Liver (tissue), 9 donors: ENCODE data around the gene TTI1. TPM values are rescaled to one million over a fixed set of nuclear protein-coding genes. Genes with fewer than 3 reads are reported as not detected.

Source experiments
- DNase-seq: peaks from one replicate; pipeline ENCODE4 v3.0.0-alpha.2; 2017; ENCODE audit warnings: low spot score
- H3K27ac ChIP-seq, 2 donors: one replicate each; pipeline ENCODE4 v1.7.0; 2013; ENCODE audit warnings: inconsistent platforms in 2 of 2, low read length in 2 of 2, control low read depth in 1 of 2, low read depth in 1 of 2, mild to moderate bottlenecking in 1 of 2
- H3K27me3 ChIP-seq, 4 donors: one replicate each; pipeline versions ENCODE4 v1.6.1 to v1.7.0; 2013; ENCODE audit warnings: low read length in 3 of 4, inconsistent platforms in 1 of 4, mild to moderate bottlenecking in 1 of 4, moderate library complexity in 1 of 4; ENCODE audit not compliant: control insufficient read depth in 4 of 4, insufficient read depth in 4 of 4
- H3K36me3 ChIP-seq, 4 donors: one replicate each; pipeline versions ENCODE4 v1.6.1 to v1.7.0; 2013; ENCODE audit warnings: low read length in 3 of 4, mild to moderate bottlenecking in 3 of 4, low read depth in 1 of 4, moderate library complexity in 1 of 4; ENCODE audit not compliant: control insufficient read depth in 4 of 4, insufficient read depth in 3 of 4
- H3K4me1 ChIP-seq, 4 donors: one replicate each; pipeline versions ENCODE4 v1.6.1 to v1.7.0; 2013; ENCODE audit warnings: low read length in 3 of 4, mild to moderate bottlenecking in 3 of 4, moderate library complexity in 1 of 4; ENCODE audit not compliant: control insufficient read depth in 4 of 4, insufficient read depth in 4 of 4
- H3K4me3 ChIP-seq, 3 donors: one replicate each; pipeline versions ENCODE4 v1.6.1 to v1.7.0; 2013; ENCODE audit warnings: low read length in 3 of 3, control low read depth in 1 of 3, low read depth in 1 of 3, mild to moderate bottlenecking in 1 of 3
- H3K9ac ChIP-seq, 2 donors: one replicate each; pipeline ENCODE4 v1.7.0; 2013; ENCODE audit warnings: low read length in 2 of 2, mild to moderate bottlenecking in 2 of 2, moderate library complexity in 2 of 2, control low read depth in 1 of 2, low read depth in 1 of 2
- H3K9me3 ChIP-seq, 4 donors: one replicate each; pipeline versions ENCODE4 v1.6.1 to v1.7.0; 2013; ENCODE audit warnings: low read length in 3 of 4; ENCODE audit not compliant: control insufficient read depth in 4 of 4
- CTCF ChIP-seq: fragments of 150-350 bp; IDR thresholded peaks from 2 replicates; pipeline ENCODE4 v1.5.1; 2017; ENCODE audit warnings: improper control_type of control experiment, low read depth, low read length; ENCODE audit not compliant: missing input control
- EGR1 ChIP-seq, 2 donors: IDR thresholded peaks; 2 replicates each; pipeline ENCODE4 v1.6.1; 2016 to 2018; ENCODE audit warnings: antibody characterized with exemption in 2 of 2, low read depth in 2 of 2
- FOXA1 ChIP-seq: IDR thresholded peaks from 2 replicates; pipeline ENCODE4 v1.6.1; 2016; ENCODE audit warnings: antibody characterized with exemption
- FOXA2 ChIP-seq: IDR thresholded peaks from 2 replicates; pipeline ENCODE4 v1.6.1; 2016; ENCODE audit warnings: antibody characterized with exemption
- GABPA ChIP-seq, 2 donors: IDR thresholded peaks in 1 of 2; conservative IDR thresholded peaks in 1 of 2; 2 replicates each; pipeline ENCODE4 v1.6.1; 2016; ENCODE audit warnings: antibody characterized with exemption in 2 of 2, mild to moderate bottlenecking in 1 of 2, moderate library complexity in 1 of 2
- HNF4A ChIP-seq, 2 donors: conservative IDR thresholded peaks; 2 replicates each; pipeline ENCODE4 v1.6.1; 2016; ENCODE audit warnings: antibody characterized with exemption in 2 of 2, mild to moderate bottlenecking in 2 of 2
- HNF4G ChIP-seq: IDR thresholded peaks from 2 replicates; pipeline ENCODE4 v1.6.1; 2016; ENCODE audit warnings: antibody characterized with exemption
- JUND ChIP-seq, 2 donors: IDR thresholded peaks; 2 replicates each; pipeline ENCODE4 v1.6.1; 2016; ENCODE audit warnings: antibody characterized with exemption in 2 of 2
- NR2F2 ChIP-seq: IDR thresholded peaks from 2 replicates; pipeline ENCODE4 v1.6.1; 2016; ENCODE audit warnings: antibody characterized with exemption
- RAD21 ChIP-seq, 2 donors: IDR thresholded peaks; 2 replicates each; pipeline ENCODE4 v1.6.1; 2016; ENCODE audit warnings: antibody characterized with exemption in 2 of 2, mild to moderate bottlenecking in 2 of 2
- RXRA ChIP-seq, 2 donors: IDR thresholded peaks; 2 replicates each; pipeline ENCODE4 v1.6.1; 2017 to 2018; ENCODE audit warnings: antibody characterized with exemption in 2 of 2, mild to moderate bottlenecking in 1 of 2
- SP1 ChIP-seq: IDR thresholded peaks from 2 replicates; pipeline ENCODE4 v1.6.1; 2018; ENCODE audit warnings: antibody characterized with exemption, mild to moderate bottlenecking
- TAF1 ChIP-seq: conservative IDR thresholded peaks from 2 replicates; pipeline ENCODE4 v1.6.1; 2016; ENCODE audit warnings: antibody characterized with exemption, mild to moderate bottlenecking
- YY1 ChIP-seq: IDR thresholded peaks from 2 replicates; pipeline ENCODE4 v1.6.1; 2016; ENCODE audit warnings: antibody characterized with exemption, mild to moderate bottlenecking
- ZBTB33 ChIP-seq: IDR thresholded peaks from 2 replicates; pipeline ENCODE4 v1.6.1; 2016; ENCODE audit warnings: antibody characterized with exemption
- WGBS: extraction: QIAGEN DNeasy Blood & Tissue Kit; methylation state at CpG from one replicate; pipeline ENCODE4 v1.1.7; 2013; 5-methylcytosine and 5-hydroxymethylcytosine counted together
- polyA plus RNA-seq, 2 donors: library from polyadenylated mRNA; stranded (reverse) in 1 of 2; unstranded in 1 of 2; fragments of 200-250 nt in 1 of 2; fragments of >200 nt in 1 of 2; fragmentation: Nextera tagmentation in 1 of 2; extraction: Ambion mirVana in 1 of 2; gene quantifications; one replicate each; pipeline versions ENCODE4 v1.2.1 to v1.2.3, GENCODE V29; 2013 to 2015
- total RNA-seq, 2 donors: library from RNA; depleted of rRNA; stranded (reverse); fragments of >200 nt; gene quantifications; one replicate each; pipeline ENCODE4 v1.2.3, GENCODE V29; 2014
- TF ChIP-seq, protein P1 (sequence below): IDR thresholded peaks from 2 replicates; pipeline ENCODE4 v1.6.1; 2016; ENCODE audit warnings: antibody characterized with exemption, mild to moderate bottlenecking
- TF ChIP-seq, protein P2 (sequence below): IDR thresholded peaks from 2 replicates; pipeline ENCODE4 v1.6.1; 2016; ENCODE audit warnings: antibody characterized with exemption
- TF ChIP-seq, protein P3 (sequence below): IDR thresholded peaks from 2 replicates; pipeline ENCODE4 v1.6.1; 2016; ENCODE audit warnings: antibody characterized with exemption
- donor health status: healthy.
- donor health status: healthy.
- donor health status: healthy.
- donor health status: healthy.
- donor health status: healthy.

The TTI1 gene
- total and polyA plus RNA-seq, 4 donors, result 4.6 to 20.4 (median 11.3) TPM

DNA sequence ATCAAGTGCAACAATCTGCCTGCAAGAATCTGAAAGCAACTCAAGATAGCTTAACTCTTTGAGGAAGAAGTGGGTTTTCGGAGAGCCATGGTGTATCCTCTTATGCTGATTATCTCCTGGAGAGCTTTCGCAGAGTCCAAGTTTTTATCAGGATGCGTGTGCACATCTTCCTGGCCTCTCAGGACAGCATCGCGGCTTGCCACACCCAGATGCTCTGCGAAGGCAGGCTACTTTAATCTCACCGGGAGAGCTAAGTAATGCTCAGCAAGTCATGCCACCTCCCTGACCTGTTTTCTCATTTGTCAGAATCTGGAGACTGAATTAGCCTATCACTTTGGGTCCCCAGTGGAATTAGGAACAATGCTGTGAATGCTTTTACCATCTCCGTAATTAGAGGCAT is 52.9 kb downstream of the TTI1 start (continued):
- TF ChIP-seq, protein P1, sequence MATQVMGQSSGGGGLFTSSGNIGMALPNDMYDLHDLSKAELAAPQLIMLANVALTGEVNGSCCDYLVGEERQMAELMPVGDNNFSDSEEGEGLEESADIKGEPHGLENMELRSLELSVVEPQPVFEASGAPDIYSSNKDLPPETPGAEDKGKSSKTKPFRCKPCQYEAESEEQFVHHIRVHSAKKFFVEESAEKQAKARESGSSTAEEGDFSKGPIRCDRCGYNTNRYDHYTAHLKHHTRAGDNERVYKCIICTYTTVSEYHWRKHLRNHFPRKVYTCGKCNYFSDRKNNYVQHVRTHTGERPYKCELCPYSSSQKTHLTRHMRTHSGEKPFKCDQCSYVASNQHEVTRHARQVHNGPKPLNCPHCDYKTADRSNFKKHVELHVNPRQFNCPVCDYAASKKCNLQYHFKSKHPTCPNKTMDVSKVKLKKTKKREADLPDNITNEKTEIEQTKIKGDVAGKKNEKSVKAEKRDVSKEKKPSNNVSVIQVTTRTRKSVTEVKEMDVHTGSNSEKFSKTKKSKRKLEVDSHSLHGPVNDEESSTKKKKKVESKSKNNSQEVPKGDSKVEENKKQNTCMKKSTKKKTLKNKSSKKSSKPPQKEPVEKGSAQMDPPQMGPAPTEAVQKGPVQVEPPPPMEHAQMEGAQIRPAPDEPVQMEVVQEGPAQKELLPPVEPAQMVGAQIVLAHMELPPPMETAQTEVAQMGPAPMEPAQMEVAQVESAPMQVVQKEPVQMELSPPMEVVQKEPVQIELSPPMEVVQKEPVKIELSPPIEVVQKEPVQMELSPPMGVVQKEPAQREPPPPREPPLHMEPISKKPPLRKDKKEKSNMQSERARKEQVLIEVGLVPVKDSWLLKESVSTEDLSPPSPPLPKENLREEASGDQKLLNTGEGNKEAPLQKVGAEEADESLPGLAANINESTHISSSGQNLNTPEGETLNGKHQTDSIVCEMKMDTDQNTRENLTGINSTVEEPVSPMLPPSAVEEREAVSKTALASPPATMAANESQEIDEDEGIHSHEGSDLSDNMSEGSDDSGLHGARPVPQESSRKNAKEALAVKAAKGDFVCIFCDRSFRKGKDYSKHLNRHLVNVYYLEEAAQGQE, result no peak
- TF ChIP-seq EGR1 (IDR thresholded peaks at IDR 0.05; ENCODE audit: low read depth in 2 of 2), result no peak
- no peak for TF ChIP-seq FOXA1
- TF ChIP-seq HNF4A (conservative IDR thresholded peaks at IDR 0.05), result no peak
- no peak for TF ChIP-seq YY1
- TF ChIP-seq SP1, result no peak
- TF ChIP-seq RAD21 (IDR thresholded peaks at IDR 0.05), result no peak
- no peak for TF ChIP-seq FOXA2

DNA sequence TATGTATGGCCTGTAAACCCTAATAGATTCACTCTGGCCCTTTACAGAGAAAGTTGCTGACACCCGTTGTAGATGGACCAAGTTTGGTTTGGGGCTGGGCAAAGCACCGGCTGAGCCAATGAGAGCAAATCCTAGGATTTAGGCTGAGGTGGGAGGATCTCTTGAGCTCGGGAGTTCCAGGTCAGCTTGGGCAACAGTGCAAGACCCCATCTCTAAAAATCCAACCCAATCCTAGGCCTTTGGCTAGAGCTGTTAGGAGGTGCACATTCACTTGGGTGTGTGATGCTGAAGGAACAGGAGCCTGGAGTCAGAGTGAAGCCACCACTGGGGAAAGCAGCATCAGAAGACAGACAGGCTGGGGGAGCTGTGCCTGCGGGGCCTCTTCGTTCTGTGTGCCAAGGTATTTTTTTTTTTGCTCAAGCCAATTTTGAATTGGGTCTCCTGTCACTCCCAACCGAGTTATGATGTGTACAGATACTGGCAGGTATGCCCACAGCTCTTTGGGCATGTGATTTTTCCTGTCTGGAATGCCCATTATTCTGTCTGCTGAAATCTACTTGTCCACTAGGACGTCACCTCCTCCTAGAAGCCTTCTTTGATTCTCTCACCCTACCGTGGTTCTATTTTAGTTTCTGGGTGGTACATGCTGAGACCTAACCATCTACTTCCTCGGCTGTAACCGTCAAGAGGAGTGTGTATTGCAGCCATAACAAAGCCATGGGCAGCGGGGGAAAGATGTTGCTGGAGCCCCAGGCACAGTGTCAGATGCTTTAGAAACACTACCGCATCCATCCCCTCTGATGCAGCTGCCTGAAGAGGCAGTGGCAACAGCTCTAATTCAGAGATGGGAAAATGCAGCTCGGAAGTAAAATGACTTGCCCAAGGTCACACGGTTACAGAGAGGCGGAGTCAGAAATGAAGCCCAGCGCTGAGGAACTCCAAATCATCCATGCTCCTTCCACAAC is 54.0 kb downstream of the TTI1 start:
- Histone ChIP-seq H3K9ac (no peak overlapping the region), H3K27me3 (no peaks in the 10 kb centered on the region), H3K27ac (no peak overlapping the region), H3K4me3 (no peak overlapping the region), H3K4me1 (peaks cover 4 to 9% (median 6%) of the 10 kb centered on the region in 4 donors), H3K9me3 (no peaks in the 10 kb centered on the region), H3K36me3 (no peaks in the 10 kb centered on the region)
- DNase-seq, result no peak
- WGBS, result 91% methylated on average over 16 of the region's 16 CpGs
- TF ChIP-seq CTCF, result no peak
- no peak for TF ChIP-seq HNF4G
- TF ChIP-seq RXRA (IDR thresholded peaks at IDR 0.05), result no peak
- TF ChIP-seq HNF4A (conservative IDR thresholded peaks at IDR 0.05), result no peak
- no peak for TF ChIP-seq RAD21 (IDR thresholded peaks at IDR 0.05)
- TF ChIP-seq, protein P1, result no peak
- no peak for TF ChIP-seq FOXA2
- no peak for TF ChIP-seq JUND (IDR thresholded peaks at IDR 0.05)
- TF ChIP-seq YY1, result no peak
- no peak for TF ChIP-seq ZBTB33
- TF ChIP-seq, protein P2, sequence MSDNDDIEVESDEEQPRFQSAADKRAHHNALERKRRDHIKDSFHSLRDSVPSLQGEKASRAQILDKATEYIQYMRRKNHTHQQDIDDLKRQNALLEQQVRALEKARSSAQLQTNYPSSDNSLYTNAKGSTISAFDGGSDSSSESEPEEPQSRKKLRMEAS, result no peak
- no peak for TF ChIP-seq GABPA (IDR thresholded peaks at IDR 0.05 in 1 of 2, conservative IDR thresholded peaks at IDR 0.05 in 1 of 2)
- no peak for TF ChIP-seq TAF1
- no peak for TF ChIP-seq SP1
- no peak for TF ChIP-seq NR2F2
- no peak for TF ChIP-seq FOXA1
- no peak for TF ChIP-seq EGR1 (IDR thresholded peaks at IDR 0.05; ENCODE audit: low read depth in 2 of 2)
- TF ChIP-seq, protein P3, sequence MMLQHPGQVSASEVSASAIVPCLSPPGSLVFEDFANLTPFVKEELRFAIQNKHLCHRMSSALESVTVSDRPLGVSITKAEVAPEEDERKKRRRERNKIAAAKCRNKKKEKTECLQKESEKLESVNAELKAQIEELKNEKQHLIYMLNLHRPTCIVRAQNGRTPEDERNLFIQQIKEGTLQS, result no peak
